Measurements from ENCODE around the gene C1orf21.

Gene C1orf21

DNA sequence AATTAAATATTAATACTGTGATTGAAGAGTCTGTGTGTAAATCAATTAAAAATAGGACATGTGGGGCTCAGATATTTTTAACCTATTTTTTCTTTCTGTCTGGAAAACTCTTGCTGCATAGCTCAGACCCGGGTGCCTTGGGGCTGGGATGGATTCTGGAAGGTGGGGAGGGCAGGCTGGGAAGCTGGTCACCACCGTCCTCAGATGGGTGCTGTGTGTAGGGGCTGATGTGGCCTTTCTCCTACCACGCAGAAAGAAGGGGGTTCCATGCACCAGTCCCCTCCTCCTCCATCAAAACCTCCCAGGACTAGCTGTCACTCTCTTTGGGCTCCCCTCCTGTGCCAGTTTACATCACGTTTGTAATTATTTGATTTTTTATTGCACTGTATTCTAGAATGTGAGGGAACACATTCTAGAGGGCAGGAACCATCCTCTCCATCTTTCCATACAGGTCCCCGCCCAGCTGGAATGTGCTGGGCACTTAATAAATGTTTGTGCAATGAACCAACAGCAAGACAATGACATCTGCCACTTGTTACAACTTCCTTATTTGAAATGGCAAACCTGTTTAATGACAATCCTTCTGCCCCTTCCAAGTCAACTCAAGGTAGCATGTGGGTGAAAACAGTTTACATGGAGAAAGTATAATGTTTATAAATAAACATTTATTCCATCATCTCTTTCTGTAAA, 263.5 kb downstream of the C1orf21 start:
- DNase-seq (ENCODE audit: low read depth in 3 of 3), result no peak

- no peak for DNase-seq (ENCODE audit: low read depth in 3 of 3)
Observed at GRCh38 chr1:184655185-184655584, 268.4 kb downstream of the C1orf21 start.

- DNase-seq (ENCODE audit: low read depth in 3 of 3), result no peak
Observed at GRCh38 chr1:184656221-184656620, 269.4 kb downstream of the C1orf21 start.

- DNase-seq (ENCODE audit: low read depth in 3 of 3), result no peak
Observed at GRCh38 chr1:184658055-184658454, 271.2 kb downstream of the C1orf21 start.

DNA sequence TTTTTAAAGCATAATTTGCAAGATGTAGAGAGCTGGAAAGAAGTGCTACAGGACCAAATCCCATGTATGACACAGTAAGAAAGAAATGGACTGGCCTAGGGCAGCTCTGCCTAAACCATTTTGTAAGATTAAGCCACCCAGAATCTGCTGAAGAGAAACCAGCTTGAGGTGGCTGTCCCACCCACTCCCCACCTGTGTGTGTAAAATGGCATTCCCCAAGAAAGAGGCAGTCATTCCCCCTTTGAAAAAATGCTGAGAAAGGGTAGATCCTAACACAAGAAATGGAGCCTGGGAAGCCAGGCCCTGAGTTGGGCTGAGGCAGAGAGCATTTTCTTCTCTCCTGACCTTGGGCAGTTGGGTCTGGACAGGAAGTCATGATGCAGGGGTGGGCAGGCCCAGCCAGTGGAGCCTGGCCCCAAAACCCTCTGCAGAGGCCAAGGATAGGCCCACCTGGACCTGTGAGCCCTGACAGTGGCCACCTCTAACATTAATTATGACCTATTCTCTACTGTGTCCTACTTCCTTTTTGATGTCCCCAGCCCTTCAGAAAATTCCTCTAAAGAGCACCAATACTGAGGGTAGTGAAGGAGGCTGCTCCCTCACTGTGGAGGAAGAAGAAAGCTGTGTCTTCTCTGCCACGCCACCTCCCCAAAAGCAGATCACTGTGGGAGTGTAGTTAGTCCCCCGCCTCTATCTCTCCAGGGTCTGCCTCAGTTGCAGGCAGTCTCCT, 273.8 kb downstream of the C1orf21 start:
- no peak for DNase-seq (ENCODE audit: low read depth in 3 of 3)

GRCh38 chr1:184661801-184662200, 275.0 kb downstream of the C1orf21 start:
- no peak for DNase-seq (ENCODE audit: low read depth in 3 of 3)

DNA sequence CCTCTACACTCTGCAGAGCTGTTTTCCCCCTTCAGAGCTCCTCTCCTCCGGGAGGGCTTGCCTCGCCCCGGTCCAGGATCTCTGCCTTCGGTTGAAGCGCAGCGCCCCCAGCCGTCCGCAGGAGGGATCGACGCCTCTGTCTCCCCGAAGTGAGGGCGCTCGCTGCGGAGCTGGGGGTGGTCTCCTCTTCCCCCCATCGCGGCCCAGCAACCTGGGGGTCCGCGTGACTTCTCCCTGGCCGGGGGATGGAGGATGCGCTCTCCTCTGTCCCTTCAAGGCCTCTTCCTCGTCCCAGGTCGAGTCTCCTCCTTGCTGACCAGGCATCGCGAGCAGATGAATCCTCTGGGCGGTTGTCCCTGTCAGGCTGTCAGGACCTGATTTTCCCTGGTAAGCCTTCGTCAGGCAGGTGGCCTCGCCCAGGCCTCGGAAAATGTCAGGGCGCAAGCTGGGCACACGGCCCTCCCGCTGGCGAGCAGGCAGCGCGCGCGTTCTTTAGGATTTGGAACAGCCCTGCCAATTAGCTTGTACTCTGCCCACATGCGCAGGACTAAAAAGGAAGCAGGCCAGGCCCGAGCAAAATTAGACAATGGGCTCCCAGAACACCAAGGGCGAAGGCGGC, 277.3 kb downstream of the C1orf21 start:
- peak; percentile 18 to 40 (median 31) for DNase-seq (ENCODE audit: low read depth in 3 of 3)

DNA sequence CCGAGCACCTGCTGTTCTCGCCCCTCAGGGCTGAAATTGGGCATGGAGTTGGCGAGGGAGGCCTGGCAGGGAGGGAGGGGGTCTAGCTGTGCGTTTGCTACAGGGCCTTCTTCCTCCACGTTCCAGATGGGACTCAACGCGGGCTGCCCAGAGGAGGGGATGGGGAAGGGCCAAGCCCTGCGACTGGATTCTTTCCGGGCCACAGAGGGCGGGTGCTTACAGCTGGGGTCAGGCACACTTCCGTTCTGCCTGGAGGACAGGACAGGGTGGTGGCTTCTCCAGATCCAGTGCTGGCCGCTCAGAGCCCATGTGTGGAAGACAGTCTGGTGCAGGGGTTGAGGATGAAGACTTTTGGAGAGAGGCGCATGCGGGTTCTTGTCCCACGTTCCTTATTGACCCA, 277.8 kb downstream of the C1orf21 start:
- DNase-seq (ENCODE audit: low read depth in 3 of 3), result no peak

DNA sequence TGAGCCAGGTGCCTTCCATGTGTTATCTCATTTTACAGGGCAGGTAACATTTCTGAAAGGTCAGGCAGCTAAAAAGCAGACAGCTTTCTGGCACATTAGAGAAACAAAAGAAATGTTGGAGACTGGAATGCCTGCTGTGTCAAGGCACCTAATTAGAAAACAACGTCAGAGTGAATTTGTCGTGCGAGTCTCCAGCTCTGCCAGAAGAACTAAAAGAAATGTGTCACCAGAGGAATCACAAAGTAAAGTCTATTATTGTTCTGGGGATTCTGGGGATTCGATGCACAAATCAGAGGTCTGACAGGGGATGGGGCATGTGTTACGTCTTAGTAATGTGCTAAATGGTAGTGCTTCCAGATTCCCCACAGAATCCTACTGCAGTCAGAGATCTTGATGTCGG, 278.5 kb downstream of the C1orf21 start:
- DNase-seq (ENCODE audit: low read depth in 3 of 3), result no peak

DNA sequence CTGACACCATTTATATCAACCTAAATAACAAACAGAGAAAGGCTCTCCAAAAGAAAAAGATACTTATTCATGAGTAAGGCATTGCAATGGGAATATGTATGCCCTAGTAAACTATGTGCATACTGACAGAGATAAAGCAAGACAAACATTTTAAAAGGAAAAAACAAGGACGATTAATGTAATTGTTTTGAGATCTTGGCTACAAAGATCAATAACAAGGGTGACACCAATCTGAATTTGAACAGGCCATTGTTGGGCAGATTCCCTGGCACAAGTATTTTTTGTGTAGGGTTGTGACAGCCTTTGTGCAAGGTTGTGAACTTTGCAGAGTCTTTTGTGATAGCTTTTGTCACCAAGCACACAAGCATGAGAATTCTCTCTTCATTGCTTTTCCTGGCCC, 282.6 kb downstream of the C1orf21 start:
- no peak for DNase-seq (ENCODE audit: low read depth in 3 of 3)

- DNase-seq (ENCODE audit: low read depth in 3 of 3), result no peak
Observed at GRCh38 chr1:184672013-184672726, 285.3 kb downstream of the C1orf21 start.

GRCh38 chr1:184673305-184673704, 286.5 kb downstream of the C1orf21 start:
- no peak for DNase-seq (ENCODE audit: low read depth in 3 of 3)

GRCh38 chr1:184677344-184677743, 290.5 kb downstream of the C1orf21 start:
- DNase-seq (ENCODE audit: low read depth in 3 of 3), result no peak

Measured in stimulated activated CD4-positive, alpha-beta T cell treated with anti-CD3 and anti-CD28 coated beads, TNF-alpha, amount 100 ng/mL, for 48 hours (primary cell).